Glutamatergic neuron (in vitro differentiated cells): ENCODE results near the gene ANKS6. TPM values are rescaled to one million over a fixed set of nuclear protein-coding genes. Genes with fewer than 3 reads are reported as not detected.

ENCODE experiments used
- DNase-seq: peaks from one replicate; pipeline ENCODE4 v3.0.0; 2022
- H3K27ac Mint-ChIP-seq: one replicate; pipeline ENCODE4 v1.8.0; 2020; ENCODE audit warnings: mild to moderate bottlenecking, mixed read lengths, inconsistent platforms; ENCODE audit not compliant: unreplicated experiment
- H3K27me3 Mint-ChIP-seq: one replicate; pipeline ENCODE4 v1.8.0; 2020; ENCODE audit warnings: mild to moderate bottlenecking, moderate library complexity, mixed read lengths, inconsistent platforms; ENCODE audit not compliant: unreplicated experiment
- H3K36me3 Mint-ChIP-seq: one replicate; pipeline ENCODE4 v1.8.0; 2020; ENCODE audit warnings: mild to moderate bottlenecking, mixed read lengths, inconsistent platforms; ENCODE audit not compliant: unreplicated experiment
- H3K4me1 Mint-ChIP-seq: one replicate; pipeline ENCODE4 v1.8.0; 2020; ENCODE audit warnings: mild to moderate bottlenecking, low read depth, mixed read lengths, inconsistent platforms; ENCODE audit not compliant: unreplicated experiment
- H3K4me3 Mint-ChIP-seq: one replicate; pipeline ENCODE4 v1.8.0; 2020; ENCODE audit warnings: mild to moderate bottlenecking, mixed read lengths, inconsistent platforms; ENCODE audit not compliant: unreplicated experiment
- H3K9me3 Mint-ChIP-seq: one replicate; pipeline ENCODE4 v1.8.0; 2020; ENCODE audit warnings: mild to moderate bottlenecking, moderate library complexity, mixed read lengths, inconsistent platforms; ENCODE audit not compliant: unreplicated experiment
- CTCF ChIP-seq: fragments of 200-600 bp; sonication (generic); IDR thresholded peaks from one replicate; pipeline ENCODE4 v1.5.0; 2021; ENCODE audit not compliant: partially characterized antibody, unreplicated experiment
- total RNA-seq: library from RNA; stranded (reverse); fragmentation: NEBNext Ultra II Directional; extraction: Animal tissue kit (Norgen Biotek cat#: 25700); gene quantifications from one replicate; pipeline ENCODE4 v1.2.1, GENCODE V29; 2021; ENCODE audit not compliant: unreplicated experiment

ANKS6 gene
- total RNA-seq, 1 donor from 2014 or later = 15.9 TPM

GRCh38 chr9:98819231-98819630 lies 22.9 kb upstream of the ANKS6 start:
- Mint-ChIP-seq H3K36me3 (no peaks in the 10 kb centered on the region), H3K9me3 (peaks cover 2% of the 10 kb centered on the region), H3K27me3 (no peaks in the 10 kb centered on the region), H3K4me3 (no peak overlapping the region), H3K27ac (no peak overlapping the region), H3K4me1 (no peaks in the 10 kb centered on the region)
- no peak for DNase-seq
- no peak for TF ChIP-seq CTCF

GRCh38 chr9:98818764-98819163 lies 22.4 kb upstream of the ANKS6 start:
- no peaks in the 10 kb centered on the region for H3K36me3 Mint-ChIP-seq
- TF ChIP-seq CTCF = no peak
- H3K9me3 Mint-ChIP-seq = peaks cover 2% of the 10 kb centered on the region
- H3K27me3 Mint-ChIP-seq = no peaks in the 10 kb centered on the region
- no peak overlapping the region for H3K4me3 Mint-ChIP-seq
- H3K4me1 Mint-ChIP-seq = no peaks in the 10 kb centered on the region
- no peak for DNase-seq
- no peak overlapping the region for H3K27ac Mint-ChIP-seq

- no peaks in the 10 kb centered on the region for H3K4me1 Mint-ChIP-seq
- TF ChIP-seq CTCF = no peak
- no peaks in the 10 kb centered on the region for H3K27me3 Mint-ChIP-seq
- DNase-seq = no peak
- no peaks in the 10 kb centered on the region for H3K36me3 Mint-ChIP-seq
- no peak overlapping the region for H3K27ac Mint-ChIP-seq
- H3K9me3 Mint-ChIP-seq = peaks cover 2% of the 10 kb centered on the region
- H3K4me3 Mint-ChIP-seq = no peak overlapping the region
Observed at GRCh38 chr9:98815391-98815951, 19.1 kb upstream of the ANKS6 start.

GRCh38 chr9:98811051-98811650 lies 14.8 kb upstream of the ANKS6 start:
- Mint-ChIP-seq H3K27ac (no peak overlapping the region), H3K4me1 (peaks cover 8% of the 10 kb centered on the region), H3K4me3 (no peak overlapping the region), H3K36me3 (no peaks in the 10 kb centered on the region), H3K27me3 (no peaks in the 10 kb centered on the region), H3K9me3 (peaks cover 2% of the 10 kb centered on the region)
- no peak for TF ChIP-seq CTCF
- no peak for DNase-seq

- H3K27me3 Mint-ChIP-seq = no peaks in the 10 kb centered on the region
Observed at GRCh38 chr9:98810102-98810842, 13.9 kb upstream of the ANKS6 start.

More at GRCh38 chr9:98810102-98810842, 13.9 kb upstream of the ANKS6 start:
- DNase-seq = no peak
- Mint-ChIP-seq H3K27ac (no peak overlapping the region), H3K4me1 (peaks cover 8% of the 10 kb centered on the region), H3K4me3 (no peak overlapping the region), H3K9me3 (peaks cover 2% of the 10 kb centered on the region), H3K36me3 (no peaks in the 10 kb centered on the region)
- TF ChIP-seq CTCF = no peak
